HL-60/S4 treated with phorbol 12-myristate 13-acetate at 8.2 ng/mL for 4 days and 3 days (cell line): ENCODE data around the gene SMURF1.
"Not testable (repeated sequence)": the region's sequence is repeated elsewhere in the genome, so short reads cannot be mapped to it uniquely, and the experiment has no call there.

Experiments used
- in situ Hi-C: fragments of 300-500 bp; cut with MboI; formaldehyde crosslinking; loops from 2 replicates; pipeline ENCODE4 v1.15.0; 2022; ENCODE audit warnings: low sequenced_read_pairs

The SMURF1 gene

DNA sequence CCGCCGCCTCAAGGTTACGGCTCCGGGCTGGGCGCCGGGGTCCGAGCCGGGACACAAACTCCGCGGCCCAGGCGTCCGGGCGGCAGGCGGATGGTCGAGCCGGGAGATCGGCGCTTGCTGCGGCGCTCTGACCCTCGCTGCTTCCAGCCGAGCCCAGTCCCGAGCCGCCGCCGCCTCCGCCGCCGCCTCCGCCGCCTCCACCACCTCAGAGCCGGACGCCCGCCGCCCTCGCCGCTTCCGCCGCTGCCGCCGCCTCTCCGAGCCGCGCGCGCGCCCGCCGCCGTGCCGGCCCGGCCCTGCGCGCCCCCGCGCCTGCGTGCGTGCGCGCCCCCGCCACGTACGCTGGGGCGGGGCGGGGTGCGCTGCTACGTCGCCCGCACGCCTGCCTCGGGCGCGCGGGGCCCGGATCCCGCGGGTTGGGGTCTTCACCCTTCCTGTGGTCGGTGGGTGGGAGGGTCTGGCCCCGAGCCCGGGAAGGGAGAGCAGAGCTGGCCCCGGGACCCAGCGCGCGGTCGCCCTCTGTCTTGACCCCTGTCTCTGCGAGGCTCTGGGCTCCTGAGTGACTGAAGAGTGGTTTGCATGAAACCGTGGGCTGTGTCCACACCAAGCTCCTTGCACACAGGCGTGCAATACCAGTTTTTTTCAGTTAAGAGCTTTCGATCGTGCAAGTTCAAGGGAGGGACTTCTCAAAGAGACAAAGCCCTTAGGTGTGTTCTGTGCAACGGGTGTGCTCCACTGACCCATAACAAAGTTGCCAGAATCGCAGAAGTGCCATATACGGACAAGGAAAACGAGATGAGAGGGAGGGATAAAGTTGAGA, at the start of gene SMURF1:
Gene SMURF1, minus strand, starts transcription at position 256 of the 820 bp plus-strand sequence. CDS start 328 bp downstream, outside the sequence.
- in situ Hi-C loops, result no loop called here

DNA sequence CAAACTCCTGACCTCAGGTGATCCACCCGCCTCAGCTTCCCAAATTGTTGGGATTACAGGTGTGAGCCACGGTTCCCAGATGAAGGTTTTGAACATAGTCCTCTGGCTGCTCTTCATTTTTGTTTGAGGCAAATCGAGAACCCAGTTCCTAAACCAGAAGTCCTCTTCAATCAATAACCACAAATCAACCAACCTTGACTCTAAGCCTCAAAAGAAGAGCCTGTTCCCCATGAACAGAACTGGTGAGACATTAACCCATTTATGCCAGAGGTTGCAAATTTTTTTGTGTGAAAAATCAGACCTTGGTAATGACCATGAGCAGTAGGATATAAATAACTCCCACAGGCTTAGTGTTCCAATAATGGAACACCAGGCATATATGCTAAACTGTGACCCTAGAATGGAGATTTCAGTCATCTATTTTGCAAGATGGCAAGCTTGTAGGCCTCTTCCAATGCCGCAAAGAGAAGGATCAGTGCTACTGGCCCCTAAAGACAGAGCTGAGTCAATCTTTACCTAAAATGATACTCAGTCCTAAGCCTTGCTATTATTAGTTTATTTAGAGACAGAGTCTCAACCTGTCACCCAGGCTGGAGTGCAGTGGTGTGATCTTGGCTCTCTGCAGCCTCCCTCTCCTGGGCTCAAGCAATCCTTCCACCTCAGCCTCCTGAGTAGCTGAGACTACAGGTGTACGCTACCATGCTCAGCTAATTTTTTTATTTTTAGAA, 48.1 kb upstream of the SMURF1 start:
- in situ Hi-C loops, result no loop called here

DNA sequence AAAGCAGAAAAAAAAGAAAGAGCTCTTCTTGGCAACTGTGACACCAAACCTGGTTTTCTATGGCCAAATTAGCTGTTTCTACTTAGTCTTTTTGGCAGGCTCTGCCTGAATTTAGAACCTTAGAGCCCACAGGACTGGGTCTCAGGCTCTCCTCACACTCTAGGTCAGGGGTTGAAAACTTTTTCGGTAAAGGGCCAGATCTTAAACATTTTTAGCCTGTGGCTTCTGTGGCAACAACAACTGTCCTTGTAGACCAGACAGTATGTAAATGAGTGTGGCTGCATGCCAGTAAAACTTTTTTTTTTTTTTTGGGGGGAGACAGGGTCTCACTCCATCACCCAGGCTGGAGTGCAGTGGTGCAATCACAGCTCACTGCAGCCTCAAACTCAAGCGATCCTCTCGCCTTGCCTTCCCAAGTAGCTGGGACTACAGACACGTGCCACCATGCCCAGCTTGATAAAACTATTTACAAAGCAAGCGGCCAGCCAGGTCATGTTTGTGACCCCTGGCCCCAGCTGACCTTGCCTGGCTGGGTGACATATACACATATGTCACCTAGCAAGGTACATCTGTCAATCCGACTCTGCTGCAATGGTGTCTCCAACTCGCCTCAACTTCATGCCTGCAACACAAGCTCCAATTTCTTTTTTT, 46.6 kb upstream of the SMURF1 start:
- in situ Hi-C loops, result no loop called here

DNA sequence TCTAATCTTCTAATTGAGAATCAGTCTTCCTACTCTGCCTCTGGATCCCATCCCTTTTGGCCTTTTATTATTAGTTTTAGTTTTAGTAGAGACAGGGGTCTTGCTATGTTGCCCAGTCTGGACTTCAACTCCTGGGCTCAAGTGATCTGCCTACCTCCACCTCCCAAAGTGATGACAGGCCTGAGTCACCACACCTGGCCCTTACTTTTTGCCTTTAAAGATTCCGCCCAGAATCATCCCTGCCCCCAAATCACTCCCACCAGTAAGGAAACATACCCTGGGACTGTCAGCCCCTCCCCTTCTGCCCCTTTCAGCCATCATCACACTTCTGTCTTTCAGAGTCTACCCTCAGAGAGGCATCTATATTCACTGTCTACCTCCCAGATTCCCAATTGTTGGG, 45.3 kb upstream of the SMURF1 start:
- in situ Hi-C loops, result no loop called here

DNA sequence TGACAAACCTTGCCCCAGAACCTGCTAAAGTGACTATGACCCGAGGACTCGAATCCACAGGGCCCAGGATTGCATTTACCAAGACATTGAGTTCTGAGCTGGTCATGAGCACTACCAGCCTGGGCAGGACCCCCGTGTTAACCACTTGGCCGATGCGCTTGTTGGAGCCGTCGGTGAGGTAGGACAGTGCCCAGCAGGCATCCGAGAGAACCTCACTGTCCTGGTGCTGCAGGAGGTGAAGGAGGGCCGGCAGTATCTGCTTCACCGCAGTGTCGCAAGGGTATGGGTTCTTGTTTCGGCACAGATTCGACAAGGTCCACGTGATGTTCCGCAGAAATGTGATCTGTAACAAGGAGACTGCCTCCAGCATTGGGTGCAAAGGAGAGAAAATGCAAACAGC, 44.3 kb upstream of the SMURF1 start:
- in situ Hi-C loops, result no loop called here

DNA sequence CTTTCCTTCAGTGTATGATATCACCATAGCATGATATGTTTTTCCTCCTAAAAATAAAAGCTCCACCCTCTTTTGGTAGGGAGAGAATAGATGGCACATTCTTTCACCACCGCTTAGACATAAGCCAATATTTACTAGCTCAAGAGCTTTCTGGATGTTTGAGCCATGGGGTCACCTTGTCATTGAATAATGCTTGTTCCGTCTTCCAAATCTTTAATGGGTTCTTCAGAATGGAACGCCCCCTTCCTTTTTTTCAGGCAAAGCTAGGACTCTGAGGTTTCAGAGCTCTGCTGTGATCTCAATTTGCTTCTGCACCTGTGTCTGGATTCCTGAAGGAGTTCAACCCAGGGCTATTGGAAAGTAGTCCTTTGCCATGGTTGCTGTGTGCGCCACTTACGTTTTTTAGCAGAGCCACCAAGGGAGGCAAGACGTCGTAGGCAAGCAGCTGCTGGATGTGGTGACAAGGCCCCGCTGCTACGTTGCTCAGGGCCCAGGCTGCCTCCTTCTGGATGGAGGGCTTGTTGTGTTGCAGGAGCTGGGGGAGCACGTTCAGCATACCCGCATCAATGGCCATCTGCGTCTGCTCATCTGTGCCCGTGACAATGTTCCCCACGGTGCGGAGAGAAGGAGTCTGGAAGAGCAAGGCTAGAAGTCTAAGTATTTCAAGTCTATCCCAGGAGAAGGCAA, 40.8 kb upstream of the SMURF1 start:
- in situ Hi-C loops, result no loop called here

DNA sequence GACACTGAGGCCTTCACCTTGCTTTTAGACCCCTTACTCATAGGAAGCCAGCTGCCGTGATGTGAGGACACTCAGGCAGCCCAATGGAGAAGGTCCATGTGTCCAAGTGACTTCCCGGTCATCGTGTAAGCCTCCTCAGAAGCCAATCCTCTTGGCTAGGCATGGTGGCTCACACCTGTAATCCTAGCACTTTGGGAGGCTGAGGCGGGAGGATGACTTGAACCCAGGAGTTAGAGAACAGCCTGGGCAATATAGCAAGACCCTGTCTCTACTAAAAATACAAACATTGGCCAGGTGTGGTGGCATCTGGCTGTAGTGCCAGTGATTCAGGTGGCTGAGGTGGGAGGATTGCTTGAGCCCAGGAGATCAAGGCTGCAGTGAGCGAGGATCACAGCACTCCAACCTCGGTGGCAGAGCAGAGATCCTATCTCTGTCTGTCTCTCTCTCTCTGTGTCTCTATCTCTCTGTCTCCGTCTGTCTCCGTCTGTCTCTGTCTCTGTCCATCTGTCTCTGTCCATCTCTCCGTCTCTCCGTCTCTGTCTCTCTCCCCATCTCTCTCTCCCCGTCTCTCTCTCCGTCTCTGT, 36.3 kb upstream of the SMURF1 start:
- in situ Hi-C loops, result no loop called here

DNA sequence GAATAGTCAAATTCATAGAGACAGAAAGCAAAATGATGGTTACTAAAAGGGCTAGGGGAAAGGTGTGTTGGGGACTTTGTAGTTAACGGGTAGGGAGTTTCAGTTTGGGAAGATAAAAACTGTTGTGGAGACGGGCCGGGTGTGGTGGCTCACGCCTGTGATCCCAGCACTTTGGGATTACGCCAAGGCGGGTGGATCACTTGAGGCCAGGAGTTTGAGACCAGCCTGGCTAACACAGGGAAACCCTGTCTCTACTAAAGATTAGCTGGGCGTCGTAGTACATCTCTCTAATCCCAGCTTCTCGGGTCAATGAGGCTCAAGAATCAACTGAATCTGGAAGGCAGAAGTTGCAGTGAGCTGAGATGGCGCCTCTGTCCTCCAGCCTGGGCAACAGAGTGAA, 33.3 kb upstream of the SMURF1 start:
- in situ Hi-C loops, result no loop called here

DNA sequence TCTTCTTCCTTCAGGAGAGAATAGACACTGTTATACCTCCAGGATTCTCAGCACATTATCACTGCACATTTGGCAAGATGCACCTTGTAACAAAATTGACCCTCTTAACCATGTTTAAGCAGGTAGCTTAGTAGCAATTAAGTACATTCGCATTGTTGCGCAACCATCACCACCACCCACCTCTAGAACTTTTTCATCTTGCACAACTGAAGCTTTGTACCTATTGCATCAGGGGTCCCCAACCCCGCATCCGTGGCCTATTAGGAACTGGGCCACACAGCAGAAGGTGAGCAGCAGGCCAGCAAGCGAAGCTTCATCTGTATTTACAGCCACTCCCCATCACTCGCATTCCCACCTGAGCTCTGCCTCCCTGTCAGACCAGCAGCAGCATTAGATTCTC, 29.9 kb upstream of the SMURF1 start:
- in situ Hi-C loops, result no loop called here

DNA sequence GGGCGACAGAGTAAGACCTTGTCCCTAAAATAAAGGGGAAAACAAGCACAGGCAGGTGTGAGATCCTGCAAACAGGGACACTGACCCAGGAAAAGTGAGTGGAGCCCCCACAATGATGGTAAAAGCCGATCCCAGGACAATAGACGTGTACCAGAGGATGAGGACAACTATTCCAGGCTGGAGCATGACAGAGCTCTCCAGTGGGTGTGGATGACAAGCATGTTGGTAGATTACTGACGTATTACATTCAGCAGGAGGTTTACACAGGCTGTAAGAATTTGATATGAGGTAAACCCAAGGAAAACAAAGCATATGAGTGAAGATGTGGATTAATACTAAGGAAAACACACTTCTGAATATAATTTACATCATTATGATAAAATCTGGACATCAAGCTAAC, 27.8 kb upstream of the SMURF1 start:
- in situ Hi-C loops, result no loop called here

DNA sequence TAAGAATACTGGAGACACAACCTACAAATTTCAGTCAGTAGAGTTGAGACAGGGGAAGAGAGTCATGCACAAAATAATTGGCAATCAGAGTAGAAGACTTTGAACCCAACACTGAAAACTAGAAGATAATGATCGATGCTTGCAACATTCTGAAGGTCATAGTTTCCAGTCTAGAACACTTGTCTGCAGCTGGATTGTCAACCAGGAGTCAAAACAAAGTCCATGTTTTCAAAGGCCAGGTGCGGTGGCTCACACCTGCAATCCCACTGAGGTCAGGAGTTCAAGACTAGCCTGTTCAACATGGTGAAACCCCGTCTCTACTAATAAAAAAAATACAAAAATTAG, 26.8 kb upstream of the SMURF1 start:
- in situ Hi-C loops, result no loop called here

DNA sequence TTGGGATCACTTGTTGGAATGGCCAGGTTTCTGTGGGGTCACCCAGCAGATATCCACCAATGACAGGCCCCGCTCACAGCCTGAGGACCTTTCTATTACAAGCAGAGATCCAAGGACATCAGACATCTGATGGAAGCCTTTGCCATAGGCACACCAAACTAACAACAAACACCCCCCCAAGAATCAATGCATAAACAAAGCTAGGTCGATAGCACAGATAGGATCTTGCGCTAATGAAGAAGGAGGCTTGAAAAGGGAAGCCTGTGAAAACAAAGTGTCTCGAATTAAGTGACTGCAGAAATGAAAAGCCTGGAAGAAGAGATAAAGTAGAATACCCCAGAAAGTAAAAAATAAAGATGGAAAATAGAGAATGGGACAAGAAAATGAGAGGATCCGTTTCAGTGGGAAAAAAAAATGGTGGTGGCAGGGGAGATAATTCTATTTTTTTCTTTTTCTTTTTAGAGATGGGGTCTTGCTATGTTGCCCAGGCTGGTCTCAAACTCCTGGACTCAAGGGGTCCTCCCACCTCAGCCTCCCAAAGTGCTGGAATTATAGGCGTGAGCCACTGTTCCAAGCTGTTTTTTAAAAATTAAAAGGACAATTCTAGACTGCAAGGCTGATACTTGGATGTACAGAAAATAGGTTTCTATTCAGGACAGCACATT, 26.3 kb upstream of the SMURF1 start:
- in situ Hi-C loops, result no loop called here

DNA sequence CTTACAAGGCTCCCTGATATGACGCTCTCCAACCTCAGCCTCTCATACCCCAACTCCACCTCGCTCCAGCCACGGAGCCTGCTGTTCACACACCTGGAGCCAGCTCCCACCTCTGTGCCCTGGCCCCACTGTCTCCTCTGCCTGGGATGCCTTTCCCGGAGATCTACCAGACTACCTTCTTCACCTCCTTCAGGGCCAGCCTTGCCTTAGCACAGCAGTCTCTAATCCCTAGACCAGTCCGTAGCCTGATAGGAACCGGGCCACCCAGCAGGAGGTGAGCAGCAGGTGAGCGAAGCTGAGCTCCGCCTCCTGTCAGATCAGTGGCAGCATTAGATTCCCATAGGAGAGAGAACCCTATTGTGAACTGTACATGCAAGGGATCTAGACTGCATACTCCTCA, 23.2 kb upstream of the SMURF1 start:
- in situ Hi-C loops, result no loop called here

DNA sequence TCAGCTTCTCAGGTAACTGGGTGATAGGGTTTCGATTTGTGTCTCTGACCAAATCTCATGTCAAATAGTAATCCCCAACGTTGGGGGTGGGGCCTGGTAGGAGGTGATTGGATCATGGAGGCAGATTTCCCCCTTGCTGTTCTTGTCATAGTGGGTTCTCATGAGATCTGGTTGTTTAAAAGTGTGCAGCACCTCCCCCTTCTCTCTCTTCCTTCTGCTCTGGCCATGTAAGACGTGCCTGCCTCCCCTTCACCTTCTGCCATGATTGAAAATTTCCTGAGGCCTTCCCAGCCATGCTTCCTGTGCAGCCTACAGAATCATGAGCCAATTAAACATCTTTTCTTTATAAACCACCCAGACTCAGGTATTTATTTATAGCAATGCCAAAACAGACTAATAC, 21.9 kb upstream of the SMURF1 start:
- in situ Hi-C loops, result no loop called here

DNA sequence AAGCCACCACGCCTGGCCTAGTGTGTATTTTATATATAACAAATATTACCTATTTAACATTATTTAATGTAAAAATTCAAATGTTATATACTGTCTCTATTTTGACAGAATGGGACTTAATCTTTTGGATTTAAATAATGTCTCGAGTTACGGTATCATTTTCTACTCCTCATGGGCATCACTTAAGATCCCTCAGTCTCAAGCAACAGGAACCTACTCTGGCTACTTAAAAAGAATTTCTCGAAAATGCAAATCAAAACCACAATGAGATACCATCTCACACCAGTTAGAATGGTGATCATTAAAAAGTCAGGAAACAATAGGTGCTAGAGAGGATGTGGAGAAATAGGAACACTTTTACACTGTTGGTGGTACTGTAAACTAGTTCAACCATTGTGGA, 19.8 kb upstream of the SMURF1 start:
- in situ Hi-C loops, result not testable (repeated sequence)

DNA sequence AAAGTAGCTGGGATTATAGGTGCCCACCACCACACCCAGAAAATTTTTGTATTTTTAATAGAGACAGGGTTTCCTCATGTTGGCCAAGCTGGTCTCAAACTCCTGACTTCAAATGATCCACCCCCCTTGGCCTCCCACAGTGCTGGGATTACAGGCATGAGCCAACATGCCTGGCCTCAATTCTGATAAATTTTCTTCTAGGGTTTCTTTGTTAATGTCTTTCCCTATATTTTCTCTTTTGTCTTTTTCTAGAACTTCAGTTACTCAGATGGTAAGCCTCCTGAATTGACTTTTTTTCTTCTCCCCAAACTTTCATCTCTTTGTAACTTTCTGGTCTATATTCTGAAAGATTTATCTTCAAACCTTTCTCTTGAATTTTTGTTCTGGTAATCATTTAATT, 12.7 kb upstream of the SMURF1 start:
- in situ Hi-C loops, result no loop called here

DNA sequence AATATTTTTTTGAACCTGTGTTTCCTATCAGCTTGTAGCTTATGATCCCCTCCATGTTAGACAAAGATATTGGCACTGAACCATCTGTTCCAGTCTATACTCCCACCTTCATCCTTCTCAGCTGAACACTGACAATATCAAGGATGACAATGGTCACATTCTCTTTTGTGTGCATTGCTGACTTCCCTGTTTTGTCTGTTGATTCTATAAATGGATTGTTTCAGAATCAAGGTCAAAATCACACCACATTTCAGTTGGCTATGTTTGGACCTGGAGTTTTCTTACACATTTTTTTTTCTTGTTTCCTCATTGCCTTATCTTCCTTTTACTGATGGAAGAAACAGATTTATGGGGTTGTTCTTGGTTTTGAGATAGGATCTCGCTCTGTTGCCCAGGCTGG, 11.3 kb upstream of the SMURF1 start:
- in situ Hi-C loops, result no loop called here

DNA sequence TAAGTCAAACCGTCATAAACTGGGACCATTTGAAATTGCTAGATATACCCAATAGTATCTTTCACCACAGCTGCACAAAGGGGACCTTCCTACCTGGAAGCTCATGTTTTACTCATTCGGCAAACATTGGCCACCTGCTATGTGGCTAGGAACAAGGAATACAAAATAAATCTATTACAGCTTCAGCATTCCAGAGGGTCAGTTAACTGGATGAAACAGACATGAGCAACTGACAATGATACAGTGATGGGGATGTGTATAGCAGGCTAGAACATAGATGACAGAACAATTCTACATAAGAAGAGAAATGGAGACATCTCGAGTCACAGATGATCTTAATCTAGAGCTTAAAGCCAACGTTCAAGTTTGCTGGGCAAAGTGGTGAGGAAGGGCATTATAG, 3.1 kb upstream of the SMURF1 start:
- in situ Hi-C loops, result no loop called here

DNA sequence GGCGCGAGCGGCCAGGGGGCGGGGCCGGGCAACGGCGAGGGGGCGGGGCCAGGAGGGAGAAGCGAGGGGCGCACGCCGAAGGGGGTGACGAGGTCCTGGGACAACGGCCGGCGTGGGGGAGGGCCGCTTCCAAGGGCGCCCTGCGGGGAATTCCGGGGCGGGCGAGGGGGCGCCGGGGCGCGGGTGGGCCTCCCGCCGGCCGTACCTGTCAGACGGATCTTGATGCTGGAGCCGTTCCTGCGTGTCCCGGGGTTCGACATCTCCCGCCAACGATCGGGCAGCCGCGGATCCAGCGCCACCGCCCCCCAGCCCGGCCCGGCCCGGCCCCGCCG, 421 bp downstream of the SMURF1 start:
- in situ Hi-C loops, result no loop called here

DNA sequence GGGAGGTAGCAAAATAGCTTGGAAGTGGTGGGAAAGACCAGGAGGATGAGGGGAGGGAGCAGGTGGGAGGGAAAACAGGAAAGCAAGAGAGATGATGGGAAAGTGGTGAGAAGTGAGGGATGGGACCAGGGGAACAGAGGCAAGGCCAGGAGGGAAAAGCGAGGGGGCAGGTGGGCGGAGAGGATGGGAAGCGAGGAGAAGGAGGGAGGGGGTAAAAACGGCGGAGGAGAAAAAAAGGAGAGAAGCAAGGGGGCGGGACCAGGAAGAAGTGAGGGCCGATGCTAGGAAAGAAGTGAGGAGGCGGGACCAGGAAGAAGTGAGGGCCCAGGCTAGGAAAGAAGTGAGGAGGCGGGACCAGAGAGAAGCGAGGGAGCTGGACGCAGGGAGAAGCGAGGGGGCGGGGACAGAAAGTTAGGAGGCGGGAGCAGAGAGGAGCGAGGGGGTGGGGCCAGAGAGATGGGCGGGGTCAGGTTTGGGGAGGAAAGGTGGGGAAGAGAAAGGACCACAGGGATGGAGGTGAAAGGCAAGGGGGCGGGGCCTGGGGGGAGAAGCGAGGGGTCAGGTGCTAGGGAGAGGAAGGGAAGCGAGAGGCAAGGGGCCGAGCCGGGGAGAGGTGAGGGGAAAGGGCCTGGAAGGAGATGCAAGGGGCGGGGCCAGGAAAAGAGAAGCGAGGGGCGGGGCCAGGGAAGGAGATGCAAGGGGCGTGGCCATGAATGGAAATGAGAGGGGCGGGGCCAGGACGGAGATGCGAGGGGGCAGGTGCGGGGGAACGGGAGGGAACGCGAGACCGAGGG, 984 bp downstream of the SMURF1 start:
- in situ Hi-C loops, result no loop called here
